Kidney (tissue), 14 donors: ENCODE data around the gene SUPT5H. TPM values are rescaled to one million over a fixed set of nuclear protein-coding genes. Genes with fewer than 3 reads are reported as not detected.
A peak's percentile ranks its signal among the peaks of the same experiment; 100 is the strongest.
"Not testable (repeated sequence)": the region's sequence is repeated elsewhere in the genome, so short reads cannot be mapped to it uniquely, and the experiment has no call there.

Experiments used
- DNase-seq, 5 donors: peaks; one replicate each; pipeline ENCODE4 v3.0.0-alpha.2; 2013 to 2020
- FAIRE-seq: peaks from 2 replicates; lab custom pipeline; 2012; peaks lifted over from hg19 to GRCh38; lab: Jason Lieb, UNC
- H3K27ac ChIP-seq, 2 donors: one replicate each; pipeline ENCODE4 v1.7.0; 2013; ENCODE audit warnings: low read depth in 2 of 2, low read length in 2 of 2, inconsistent platforms in 1 of 2
- H3K27me3 ChIP-seq: one replicate; pipeline ENCODE4 v1.7.1; 2013; ENCODE audit warnings: low read length, inconsistent platforms; ENCODE audit not compliant: control insufficient read depth, insufficient read depth
- H3K36me3 ChIP-seq, 3 donors: one replicate each; pipeline versions ENCODE4 v1.7.0 to v1.7.1; 2013; ENCODE audit warnings: low read length in 3 of 3, control low read depth in 1 of 3, inconsistent platforms in 1 of 3; ENCODE audit not compliant: insufficient read depth in 3 of 3, control insufficient read depth in 2 of 3
- H3K4me1 ChIP-seq, 3 donors: one replicate each; pipeline versions ENCODE4 v1.7.0 to v1.7.1; 2013; ENCODE audit warnings: low read length in 3 of 3, inconsistent platforms in 1 of 3, low read depth in 1 of 3; ENCODE audit not compliant: control insufficient read depth in 2 of 3, insufficient read depth in 2 of 3
- H3K4me3 ChIP-seq, 3 donors: one replicate each; pipeline versions ENCODE4 v1.7.0 to v1.8.1; 2013; ENCODE audit warnings: low read length in 3 of 3, control low read depth in 1 of 3, inconsistent platforms in 1 of 3
- H3K9ac ChIP-seq, 3 donors: one replicate each; pipeline versions ENCODE4 v1.7.0 to v1.7.1; 2013; ENCODE audit warnings: low read length in 3 of 3, control low read depth in 1 of 3, inconsistent platforms in 1 of 3
- H3K9me3 ChIP-seq, 3 donors: one replicate each; pipeline versions ENCODE4 v1.7.0 to v1.7.1; 2013; ENCODE audit warnings: low read length in 3 of 3, control low read depth in 1 of 3, inconsistent platforms in 1 of 3; ENCODE audit not compliant: control insufficient read depth in 2 of 3, insufficient read depth in 1 of 3
- CTCF ChIP-seq: IDR thresholded peaks from 3 replicates; pipeline ENCODE4 v1.5.1; 2012; ENCODE audit warnings: mild to moderate bottlenecking, moderate library complexity, borderline replicate concordance; ENCODE audit not compliant: insufficient read depth; ENCODE audit errors: extremely low read depth
- intact Hi-C: fragments of 100-400 bp; cut with DNase I; formaldehyde crosslinking; loops from one replicate; pipeline ENCODE4 v1.11.1; 2022
- polyA plus RNA-seq: library from polyadenylated mRNA; stranded (reverse); fragments of 350-450 nt; fragmentation: Illumina TruSeq; extraction: RNeasy Lipid Tissue Mini Kit (QIAGEN cat#74804); gene quantifications from one replicate; pipeline ENCODE4 v1.2.3, GENCODE V29; 2014; ENCODE audit warnings: low read depth, low replicate concordance; ENCODE audit not compliant: insufficient read depth
- total RNA-seq: library from RNA; stranded (reverse); fragmentation: NEBNext Ultra II Directional; extraction: Animal tissue kit (Norgen Biotek cat#: 25700); gene quantifications from one replicate; pipeline ENCODE4 v1.2.1, GENCODE V29; 2021
- donor health status: control.
- donor health status: control.
- donor health status: control.
- donor health status: control.
- donor health status: control.
- donor health status: DM: yes; HTN: yes; CAD: no.
- donor health status: Normal renal cell carcinoma (clear cell type).

Gene SUPT5H
- total and polyA plus RNA-seq, 2 donors from 2014 or later, result 106 to 123 TPM

- Histone ChIP-seq H3K27me3 (no peaks in the 10 kb centered on the region), H3K9me3 (no peaks in the 10 kb centered on the region), H3K36me3 (peaks cover under 1 to 48% (median 32%) of the 10 kb centered on the region in 3 donors), H3K4me1 (peaks cover 0 to 4% (median 0%) of the 10 kb centered on the region in 3 donors), H3K9ac (no peak overlapping the region), H3K27ac (no peak overlapping the region), H3K4me3 (no peak overlapping the region)
- no peak for TF ChIP-seq CTCF
- DNase-seq (no peak), FAIRE-seq (no peak)
- intact Hi-C loops, result loop anchor here (10.0 kb wide), 1 partner anchor 59 kb away; the partner anchor contains the start of gene EID2B
Measured at GRCh38 chr19:39475748-39476147, 30.4 kb downstream of the SUPT5H start.

- Histone ChIP-seq H3K36me3 (peaks cover 0 to 18% (median 11%) of the 10 kb centered on the region in 3 donors), H3K4me1 (peaks cover 0 to 14% (median 0%) of the 10 kb centered on the region in 3 donors)
- not testable (repeated sequence) for H3K9ac ChIP-seq, H3K27me3 ChIP-seq, DNase-seq, H3K27ac ChIP-seq, H3K4me3 ChIP-seq, H3K9me3 ChIP-seq, FAIRE-seq
- intact Hi-C loops, result loop anchor here (10.0 kb wide), 1 partner anchor 55 kb away; the partner anchor contains the start of gene EID2B
Measured at GRCh38 chr19:39479319-39479801, 34.0 kb downstream of the SUPT5H start.

- intact Hi-C loops, result loop anchor here (10.0 kb wide), 1 partner anchor 55 kb away; the partner anchor contains the start of gene EID2B
- Histone ChIP-seq H3K27ac (peak overlapping the region in 1 of 2 donors; percentile 56), H3K9me3 (no peaks in the 10 kb centered on the region), H3K9ac (peak overlapping the region in 2 of 3 donors; percentile 65 to 94), H3K4me1 (peaks cover 0 to 14% (median 0%) of the 10 kb centered on the region in 3 donors), H3K36me3 (peaks cover 0 to 13% (median 6%) of the 10 kb centered on the region in 3 donors), H3K27me3 (no peaks in the 10 kb centered on the region), H3K4me3 (peak overlapping the region; percentile 78 to 99 (median 98))
- no peak for TF ChIP-seq CTCF
- FAIRE-seq (no peak), DNase-seq (no peak)
Measured at GRCh38 chr19:39479916-39480315, 34.5 kb downstream of the SUPT5H start.

- H3K36me3 ChIP-seq, result peaks cover 0 to 16% (median 10%) of the 10 kb centered on the region in 3 donors
- peak within 1 kb of the TSS; percentile 83 to 97 (median 94) for H3K9ac ChIP-seq
- FAIRE-seq (no peak), DNase-seq (peak; percentile 97 to 98 (median 98))
- no peaks in the 10 kb centered on the region for H3K9me3 ChIP-seq
- H3K27ac ChIP-seq, result peak within 1 kb of the TSS; percentile 69 to 80
- H3K27me3 ChIP-seq, result no peaks in the 10 kb centered on the region
- TF ChIP-seq CTCF, result peak; percentile 4
- H3K4me1 ChIP-seq, result peaks cover 0 to 14% (median 0%) of the 10 kb centered on the region in 3 donors
- peak within 1 kb of the TSS; percentile 89 to 99 (median 98) for H3K4me3 ChIP-seq
- intact Hi-C loops, result no loop called here
Measured at GRCh38 chr19:39480337-39481228, 35.2 kb downstream of the SUPT5H start, which contains the start of gene TIMM50. Gene TIMM50 (plus strand): TSS chr19:39480838. CDS start chr19:39480854, 16 bp downstream.
